ENCODE results near the gene PSD.

Gene PSD

DNA sequence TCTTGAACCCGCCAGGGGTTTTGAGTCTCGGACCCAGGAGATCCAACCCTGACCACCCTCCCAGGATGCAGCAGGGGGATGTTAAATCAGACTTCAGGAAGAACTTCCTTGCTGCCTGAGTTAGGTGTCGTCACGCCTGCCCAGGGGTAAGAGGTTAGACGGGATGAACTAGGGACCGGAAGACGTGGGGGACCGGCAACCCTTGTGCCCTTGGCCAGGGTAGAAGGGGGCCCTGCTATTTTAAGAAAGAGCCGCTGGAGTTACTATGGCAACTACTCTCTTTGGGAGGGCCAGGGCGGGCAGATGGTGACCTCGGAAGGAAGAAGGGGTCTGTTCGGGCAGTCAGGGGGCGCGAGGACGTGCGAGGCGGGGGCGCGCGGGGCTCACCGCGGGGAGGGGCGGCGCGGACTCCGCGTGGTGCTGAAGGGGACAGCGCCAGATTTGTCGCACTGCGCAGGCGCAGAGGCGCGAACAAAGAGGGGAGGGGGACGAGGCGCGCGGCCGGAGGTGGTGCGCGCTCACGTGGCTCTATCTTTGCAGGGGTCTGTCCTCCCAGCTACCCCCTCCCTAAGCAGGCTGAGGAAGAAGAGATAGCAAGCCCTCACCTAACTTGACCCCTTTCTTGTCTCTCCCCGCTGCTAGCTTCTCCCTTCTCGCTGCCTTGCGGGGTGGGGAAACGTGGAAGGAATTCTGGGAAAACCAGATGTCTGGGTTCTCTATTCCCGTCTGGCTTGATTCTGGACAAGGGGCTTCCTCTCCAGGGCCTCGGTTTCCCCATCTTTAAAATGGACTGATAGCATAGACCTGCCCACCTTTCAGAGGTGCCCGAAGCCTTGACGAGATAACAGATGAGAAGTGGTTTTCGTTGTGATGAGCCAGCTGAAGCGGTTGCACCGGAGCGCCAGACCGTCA is 940 bp upstream of the PSD start:
- no peak for DNase-seq (ENCODE audit: low read depth)

DNA sequence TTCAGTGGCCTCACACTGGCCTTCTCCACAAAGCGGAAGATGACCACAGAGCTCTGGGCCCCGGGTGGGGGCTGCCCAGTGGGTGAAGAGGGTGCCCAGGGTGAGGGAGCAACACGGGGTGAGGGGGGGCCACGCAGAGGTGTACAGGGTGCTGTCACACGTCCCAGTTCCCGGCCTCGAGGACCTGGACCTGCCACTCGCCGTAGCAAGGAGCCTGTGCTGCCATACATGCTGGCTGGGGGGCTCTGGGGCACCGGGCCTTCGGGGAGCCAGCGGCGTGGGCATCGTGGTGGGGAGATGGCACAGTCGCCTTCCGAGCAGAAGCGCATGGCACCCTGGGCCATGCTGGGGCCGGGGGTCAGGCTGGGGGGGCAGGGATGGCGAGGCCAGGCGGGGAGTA is 1.9 kb downstream of the PSD start:
- no peak for DNase-seq (ENCODE audit: low read depth)

DNA sequence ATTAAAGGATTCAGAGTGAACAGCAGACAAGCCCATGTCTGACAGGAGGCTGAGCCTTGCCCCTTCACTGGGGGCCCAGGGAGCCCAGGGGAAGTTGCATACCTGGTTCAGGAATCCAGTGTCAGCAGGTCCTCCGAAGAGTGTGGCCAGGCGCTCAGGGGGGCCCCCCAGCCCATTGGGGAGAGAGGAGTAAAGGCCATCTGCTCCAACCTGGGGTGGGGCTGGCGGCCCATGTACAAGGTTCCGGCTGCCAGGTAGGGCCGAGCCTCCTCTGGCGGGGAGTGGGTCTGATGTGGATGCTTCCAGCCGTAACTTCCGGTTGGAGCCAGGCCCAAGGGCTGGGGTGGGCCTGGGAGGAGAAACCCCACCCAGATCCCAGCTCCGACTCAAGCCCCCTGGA is 2.3 kb downstream of the PSD start:
- no peak for DNase-seq (ENCODE audit: low read depth)

DNA sequence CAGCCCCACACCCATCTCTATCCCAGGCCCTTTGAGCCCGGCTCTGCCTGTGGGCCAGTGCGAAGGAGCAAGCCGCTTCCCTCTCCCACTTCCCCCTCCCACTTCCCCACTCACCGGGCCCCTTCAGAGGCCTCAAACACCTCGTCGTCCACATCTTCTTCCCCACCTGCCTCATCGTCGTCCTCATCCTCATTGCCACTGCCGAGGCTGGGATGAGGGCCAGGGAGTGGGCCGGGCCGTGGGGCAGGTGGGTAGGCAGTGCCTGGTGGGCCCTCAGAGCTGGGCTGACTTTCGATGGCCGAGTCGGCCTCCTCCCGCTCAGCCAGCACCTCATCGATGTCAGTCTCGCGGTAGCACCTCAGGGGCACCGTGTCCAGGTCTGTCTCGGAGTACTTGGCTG is 3.8 kb downstream of the PSD start:
- DNase-seq (ENCODE audit: low read depth) = no peak

DNA sequence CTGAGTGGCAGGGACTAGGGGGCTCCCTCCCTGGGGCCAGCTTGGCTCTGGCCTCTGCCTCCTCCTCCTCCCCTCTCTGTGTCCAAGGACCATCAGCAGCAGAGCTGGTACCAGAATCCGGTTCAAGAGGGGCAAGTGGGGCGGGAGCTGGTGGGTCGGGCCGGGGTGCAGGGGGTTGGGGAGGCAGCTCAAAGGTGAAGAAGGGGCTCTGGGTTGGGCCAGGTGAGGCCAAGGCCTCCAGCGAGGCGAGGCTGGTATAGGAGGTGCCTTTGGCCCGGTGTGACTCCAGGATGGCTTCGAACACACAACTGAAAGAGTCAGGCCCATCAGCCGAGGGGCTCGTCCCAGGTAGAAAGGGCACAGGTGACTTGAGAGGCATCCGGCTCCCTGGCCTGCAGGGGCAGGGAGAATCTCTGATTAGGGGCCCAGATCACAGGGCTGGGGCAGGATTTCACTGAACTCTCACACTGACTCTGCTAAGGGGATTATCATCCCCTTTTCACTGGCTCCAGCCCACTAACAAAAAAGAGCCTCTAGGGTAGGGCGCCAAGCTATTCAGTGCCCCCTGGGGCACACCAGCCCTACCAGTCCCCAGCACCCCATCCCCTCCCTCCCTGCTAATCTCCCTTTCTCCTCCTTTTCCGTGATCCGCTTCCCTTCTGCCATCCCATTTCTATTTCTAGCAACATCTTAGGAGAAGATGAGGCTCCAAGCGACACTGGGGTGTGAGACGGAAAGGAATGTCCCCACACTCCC is 4.6 kb downstream of the PSD start:
- no peak for DNase-seq (ENCODE audit: low read depth)

DNA sequence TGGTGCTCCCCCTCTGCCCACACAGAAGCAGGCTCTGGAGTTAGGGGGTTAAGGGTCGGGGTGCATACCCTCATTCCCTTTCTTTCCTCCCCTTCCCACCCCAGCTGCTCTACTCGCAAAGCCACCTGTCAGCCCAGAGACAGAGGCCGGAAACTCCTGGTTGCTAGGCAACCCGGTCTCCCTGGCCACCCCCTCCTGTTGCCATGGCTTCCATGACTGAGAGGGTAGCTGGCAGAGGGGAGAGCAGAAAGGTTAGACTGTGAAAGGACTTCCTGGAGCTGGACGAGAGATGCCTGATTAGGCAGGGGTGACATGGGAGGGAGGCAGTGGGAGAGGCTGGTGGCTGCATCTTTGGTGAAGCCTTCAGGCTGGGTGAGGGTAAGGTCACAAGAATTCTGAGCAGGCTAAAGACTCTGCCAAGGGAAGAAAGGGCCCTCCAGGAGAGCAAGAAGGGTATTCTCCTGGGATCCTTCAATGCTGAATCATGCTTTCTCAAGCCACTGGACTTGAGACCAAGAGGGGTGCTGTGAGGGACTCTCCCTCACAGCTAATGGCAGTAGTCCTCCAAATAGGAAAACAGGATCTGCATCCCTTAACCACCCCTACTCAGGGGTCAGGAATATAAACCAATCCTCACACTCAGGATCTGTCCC is 5.4 kb downstream of the PSD start:
- no peak for DNase-seq (ENCODE audit: low read depth)

DNA sequence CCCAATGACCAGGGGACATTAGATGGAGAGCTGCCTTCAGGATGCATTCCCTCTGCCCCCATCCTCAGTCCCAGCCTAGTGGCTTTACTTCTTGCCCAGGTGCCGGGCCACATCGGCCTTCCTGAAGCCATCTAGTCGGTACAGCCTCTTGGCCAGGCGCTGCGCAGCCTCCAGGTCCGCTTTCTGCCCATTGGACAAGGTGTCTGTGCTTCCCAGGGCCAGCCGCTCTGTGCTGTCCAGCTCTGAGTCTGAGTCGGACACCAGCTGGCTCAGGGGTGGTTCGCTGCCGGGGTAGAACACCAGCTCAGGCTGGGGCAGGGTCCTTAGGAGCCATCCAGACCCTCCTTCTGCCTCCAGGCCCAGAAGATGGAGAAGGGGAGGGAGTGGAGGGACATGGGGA is 6.3 kb downstream of the PSD start:
- DNase-seq (ENCODE audit: low read depth) = no peak

DNA sequence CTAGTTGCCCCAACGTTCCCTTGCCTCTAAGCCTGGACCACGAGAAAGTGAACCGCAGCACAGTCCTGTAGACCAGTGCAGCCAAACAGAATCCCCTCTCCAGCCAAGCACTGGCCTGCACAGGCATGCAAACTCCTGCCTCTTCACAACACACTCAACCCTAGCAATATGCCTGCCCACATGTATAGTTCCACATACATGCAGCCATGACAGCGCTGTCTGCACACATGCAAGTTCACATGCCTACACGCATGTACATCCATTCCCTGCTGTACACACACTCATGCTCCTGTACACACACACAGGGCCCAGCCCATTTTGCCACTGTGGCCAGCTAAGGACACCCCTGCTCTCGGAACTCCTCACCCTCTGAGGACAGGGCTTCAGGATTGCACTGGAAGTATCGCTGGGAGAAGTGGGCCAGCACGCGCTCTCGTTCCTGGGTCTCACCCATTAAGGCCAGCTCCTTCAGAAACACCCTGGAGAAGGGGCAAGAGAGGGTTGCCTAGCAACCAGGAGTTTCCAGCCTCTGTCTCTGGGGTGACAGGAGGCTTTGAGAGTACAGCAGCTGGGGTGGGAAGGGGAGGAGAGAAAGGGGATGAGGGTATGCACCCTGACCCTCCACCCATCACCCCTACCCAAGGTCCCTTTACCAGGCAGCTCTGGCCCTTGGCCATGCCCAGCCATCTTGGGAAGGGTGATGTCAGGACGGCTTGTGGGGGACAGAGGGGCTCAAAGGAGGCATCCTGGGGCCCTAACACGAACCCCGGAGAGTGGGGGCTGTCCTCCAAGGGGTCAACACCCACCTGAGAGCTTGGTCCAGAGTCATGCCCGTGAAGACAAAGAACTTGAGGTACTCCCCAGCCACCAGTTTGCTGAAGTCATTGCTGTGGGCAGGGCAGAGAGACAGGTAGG is 7.0 kb downstream of the PSD start:
- DNase-seq (ENCODE audit: low read depth) = no peak

DNA sequence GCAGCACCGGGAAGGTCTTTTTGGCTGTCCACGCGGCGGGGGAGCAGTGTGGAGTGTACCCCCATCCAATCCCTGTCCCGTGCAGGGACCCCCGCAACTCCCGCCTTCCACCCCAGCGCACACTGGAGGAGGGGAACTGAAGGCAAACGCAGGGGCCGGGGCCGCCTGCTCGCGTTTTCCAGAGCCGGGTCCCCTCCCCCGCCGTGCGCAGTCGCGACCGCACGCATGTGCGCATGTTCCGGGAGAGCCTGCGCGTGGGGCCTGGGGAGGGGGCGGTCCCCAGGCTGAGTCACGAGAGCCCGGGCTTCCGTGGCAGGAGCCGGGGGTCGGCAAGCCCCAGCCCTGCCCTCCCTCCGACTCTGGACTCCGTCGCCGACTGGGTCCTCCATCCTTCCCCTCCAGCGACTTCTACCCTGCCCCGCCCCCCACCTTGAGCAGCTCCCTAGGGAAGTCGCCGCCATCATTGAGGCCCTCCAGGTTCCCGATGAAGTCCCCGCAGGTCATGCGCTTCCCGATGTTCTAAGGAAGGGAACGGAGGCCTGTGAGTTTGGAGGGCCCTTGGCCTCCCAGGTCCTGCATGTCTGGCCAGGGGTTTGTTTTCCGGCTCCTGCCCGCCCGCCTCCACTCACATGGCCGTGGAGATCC is 8.0 kb downstream of the PSD start:
- DNase-seq (ENCODE audit: low read depth) = no peak

DNA sequence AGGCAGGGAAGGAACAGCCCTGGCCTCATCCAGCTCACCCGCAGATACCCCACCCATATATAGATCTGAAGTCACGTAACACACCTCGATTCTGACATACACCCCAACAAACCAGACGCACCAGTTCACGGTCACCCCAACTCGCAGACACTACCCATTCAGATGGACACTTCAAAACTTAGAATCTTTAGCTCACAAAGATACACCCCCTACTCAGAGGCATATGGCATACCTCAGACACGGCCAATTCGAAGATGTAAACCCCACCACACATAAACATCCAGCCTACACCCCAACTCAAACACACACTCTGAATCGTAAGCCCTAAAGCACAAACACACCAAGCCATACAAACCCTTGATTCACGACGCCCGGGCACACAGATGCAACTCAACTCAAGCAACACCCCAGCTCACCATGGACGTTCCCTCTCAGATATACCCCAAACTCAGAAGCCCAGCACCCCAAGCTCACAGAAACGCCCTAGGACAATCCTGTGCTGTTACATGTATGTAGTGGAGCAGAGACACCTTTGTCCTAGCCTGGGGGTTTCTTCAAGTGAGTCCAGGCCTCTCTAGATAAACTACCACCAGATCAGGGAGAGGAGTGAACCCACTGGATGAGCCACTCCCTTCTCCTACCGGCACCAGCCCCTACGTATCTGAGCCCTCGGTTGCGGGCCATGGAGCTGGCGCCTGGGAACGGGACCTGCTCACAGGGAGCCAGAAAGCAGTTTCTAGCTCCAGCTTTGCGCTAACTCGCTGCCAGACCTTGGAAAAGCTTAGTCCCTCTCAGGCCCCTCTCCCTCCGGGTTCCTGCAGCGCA is 8.8 kb downstream of the PSD start:
- no peak for DNase-seq (ENCODE audit: low read depth)

DNA sequence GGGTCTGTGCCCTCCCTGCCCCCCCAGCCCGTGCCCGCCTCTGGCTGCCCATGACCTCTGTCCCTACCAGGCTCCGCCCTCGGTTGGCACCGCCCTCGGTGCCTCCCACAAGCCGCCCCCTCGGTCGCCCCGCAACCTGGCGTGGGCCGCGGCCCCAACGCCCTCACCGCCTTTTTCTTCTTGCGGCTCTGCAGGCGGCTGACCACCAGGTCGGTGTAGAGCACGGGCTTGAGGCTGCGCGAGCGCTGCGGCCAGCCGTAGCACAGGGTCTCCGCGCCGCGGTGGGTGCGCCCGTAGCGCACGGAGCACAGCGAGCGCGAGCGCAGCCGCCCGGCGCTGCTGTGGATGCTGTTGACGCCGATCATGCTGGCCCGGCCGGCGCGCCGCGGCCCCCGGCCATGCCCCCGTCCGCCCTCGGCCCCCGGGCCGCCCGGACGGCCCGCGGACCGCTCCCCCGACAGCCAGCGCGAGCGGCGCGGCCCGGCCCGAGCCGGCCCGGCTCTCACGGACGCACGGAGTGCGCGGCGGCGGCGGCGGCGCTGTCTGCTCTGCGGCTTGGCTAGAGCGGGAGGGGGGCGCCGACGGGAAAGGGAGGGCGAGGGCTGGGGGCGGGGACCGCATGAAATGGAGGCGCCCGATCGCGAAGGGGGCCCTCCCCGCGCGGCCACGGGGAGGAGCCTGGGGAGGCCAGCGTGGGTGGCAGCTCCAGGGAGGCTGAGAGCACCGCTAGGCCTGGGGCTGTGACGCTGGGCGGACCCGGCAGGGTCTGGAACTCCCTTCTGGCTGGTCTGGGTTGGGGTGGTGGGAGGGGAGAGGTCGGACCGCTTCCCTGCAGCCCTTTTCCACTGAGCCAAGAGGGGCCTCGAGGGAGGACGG is 9.6 kb downstream of the PSD start:
- no peak for DNase-seq (ENCODE audit: low read depth)

DNA sequence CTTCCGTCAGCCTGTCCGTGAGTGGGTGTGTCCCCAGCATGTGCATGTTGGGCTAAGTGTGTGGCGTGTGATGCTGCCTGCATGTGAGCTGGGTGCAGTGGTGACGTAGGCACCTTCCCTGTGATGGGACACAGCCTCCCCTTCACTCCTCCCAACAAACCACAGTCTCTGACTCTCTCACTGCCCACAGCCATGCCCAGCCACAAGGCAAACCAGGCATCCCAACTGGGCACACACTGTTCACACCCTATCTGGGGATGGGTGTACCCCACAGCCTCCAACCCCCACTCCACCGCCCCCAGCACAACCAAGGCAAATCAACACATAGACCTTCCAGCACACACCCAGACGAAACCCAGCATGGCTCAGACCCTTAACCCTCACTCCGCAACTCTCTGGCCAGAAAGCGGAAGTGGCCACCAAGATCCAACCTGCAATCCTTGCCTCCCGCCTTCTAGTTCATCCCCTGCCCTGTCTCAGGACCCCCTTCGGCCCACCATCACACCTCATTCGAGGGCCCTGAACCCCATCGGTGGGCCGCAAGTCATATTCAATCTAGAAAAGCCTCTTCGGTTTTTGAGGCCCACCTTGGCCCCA is 10.4 kb downstream of the PSD start:
- DNase-seq (ENCODE audit: low read depth) = no peak

DNA sequence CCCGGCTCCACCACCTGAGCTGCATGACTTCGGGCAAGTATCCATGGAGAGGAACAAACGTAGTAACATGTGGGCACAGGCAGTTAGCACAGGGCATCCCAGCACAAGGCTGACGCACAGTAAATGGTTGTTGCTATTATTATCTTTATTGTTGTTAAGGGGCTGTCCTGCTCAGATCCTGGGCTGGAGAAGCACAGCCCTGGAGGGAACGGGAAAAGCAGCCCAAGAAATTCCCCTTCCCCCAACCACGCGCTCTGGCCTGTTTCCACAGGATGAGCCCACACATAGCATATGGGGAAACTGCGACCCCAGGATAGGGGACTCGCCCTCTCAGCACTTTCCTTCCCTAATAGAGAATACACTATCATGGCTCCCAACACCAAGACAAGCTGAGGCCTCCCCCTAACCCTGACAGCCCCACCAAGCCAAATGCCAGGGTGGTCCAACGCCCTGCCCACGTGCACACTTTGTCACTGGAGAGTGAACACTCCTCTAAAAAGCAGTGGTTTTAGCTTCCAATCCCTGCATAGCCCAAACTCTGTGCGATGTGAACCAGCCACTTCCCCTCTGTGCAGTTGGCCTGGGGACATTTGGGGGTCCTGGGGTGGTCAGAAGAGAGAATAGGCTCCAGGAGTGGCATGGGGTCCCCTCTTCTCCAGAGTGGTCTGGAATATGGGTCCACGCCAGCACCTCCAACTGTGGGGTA is 11.0 kb downstream of the PSD start:
- no peak for DNase-seq (ENCODE audit: low read depth)

DNA sequence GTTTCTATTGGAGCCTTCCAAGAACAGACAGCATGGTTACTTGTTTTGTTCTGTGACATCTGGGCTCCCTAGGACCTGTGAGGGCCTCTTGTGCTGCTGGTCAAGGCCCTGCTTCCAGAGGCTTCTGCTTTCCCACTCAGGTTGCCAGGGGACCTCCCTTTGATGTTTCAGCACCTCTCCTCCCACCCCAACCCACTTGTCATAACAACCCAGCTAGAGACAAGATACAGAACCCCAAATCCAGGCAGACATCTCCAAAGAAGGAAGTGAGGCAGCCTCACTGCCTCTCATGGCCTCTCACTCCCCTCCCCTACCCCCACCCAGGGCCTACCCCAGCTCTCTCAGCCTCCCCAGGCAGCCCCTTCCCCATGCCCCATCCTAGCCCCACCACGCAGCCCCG is 11.8 kb downstream of the PSD start:
- DNase-seq (ENCODE audit: low read depth) = no peak

DNA sequence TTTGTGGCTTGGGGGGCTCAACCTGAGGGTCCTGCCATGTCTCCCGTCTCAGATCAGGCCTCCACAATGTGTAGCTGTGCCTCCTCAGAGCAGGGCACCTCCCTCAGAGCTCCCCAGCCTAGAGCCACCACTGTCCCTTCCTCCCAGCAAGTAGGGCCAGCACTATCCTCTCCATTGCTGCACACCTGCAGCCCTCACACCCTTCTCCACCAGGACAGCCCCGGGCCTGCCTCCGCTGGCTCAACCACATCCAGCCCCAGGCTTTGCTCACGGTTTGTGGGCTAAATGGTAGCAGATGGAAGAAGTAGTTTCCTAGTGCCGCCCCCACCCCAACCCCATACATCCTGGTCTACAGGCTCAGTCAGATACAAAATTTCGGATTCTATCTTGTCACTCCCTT is 13.0 kb downstream of the PSD start:
- no peak for DNase-seq (ENCODE audit: low read depth)

DNA sequence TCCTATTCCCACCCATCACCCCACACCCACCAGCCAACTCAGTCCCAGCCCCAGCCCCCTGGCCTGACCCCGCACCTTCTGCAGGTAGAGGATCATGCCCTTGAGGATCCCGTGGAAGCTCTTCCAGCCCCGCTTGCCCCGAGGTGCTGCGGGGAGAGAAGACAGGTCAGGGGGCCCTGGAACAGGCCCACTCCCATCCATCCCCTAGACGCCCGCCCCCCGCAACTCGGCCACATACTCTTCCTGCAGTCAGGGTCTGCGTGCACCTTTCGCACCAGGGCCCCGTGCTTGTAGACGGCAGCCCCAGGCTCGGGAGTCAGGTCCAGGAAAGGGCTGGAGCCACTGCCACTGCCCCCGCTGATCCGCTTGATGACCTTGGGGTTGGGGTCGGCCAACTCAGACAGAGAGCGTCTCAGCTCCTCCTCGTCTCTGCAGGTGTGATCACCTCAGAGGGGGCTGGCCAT is 13.4 kb downstream of the PSD start:
- DNase-seq (ENCODE audit: low read depth) = no peak

DNA sequence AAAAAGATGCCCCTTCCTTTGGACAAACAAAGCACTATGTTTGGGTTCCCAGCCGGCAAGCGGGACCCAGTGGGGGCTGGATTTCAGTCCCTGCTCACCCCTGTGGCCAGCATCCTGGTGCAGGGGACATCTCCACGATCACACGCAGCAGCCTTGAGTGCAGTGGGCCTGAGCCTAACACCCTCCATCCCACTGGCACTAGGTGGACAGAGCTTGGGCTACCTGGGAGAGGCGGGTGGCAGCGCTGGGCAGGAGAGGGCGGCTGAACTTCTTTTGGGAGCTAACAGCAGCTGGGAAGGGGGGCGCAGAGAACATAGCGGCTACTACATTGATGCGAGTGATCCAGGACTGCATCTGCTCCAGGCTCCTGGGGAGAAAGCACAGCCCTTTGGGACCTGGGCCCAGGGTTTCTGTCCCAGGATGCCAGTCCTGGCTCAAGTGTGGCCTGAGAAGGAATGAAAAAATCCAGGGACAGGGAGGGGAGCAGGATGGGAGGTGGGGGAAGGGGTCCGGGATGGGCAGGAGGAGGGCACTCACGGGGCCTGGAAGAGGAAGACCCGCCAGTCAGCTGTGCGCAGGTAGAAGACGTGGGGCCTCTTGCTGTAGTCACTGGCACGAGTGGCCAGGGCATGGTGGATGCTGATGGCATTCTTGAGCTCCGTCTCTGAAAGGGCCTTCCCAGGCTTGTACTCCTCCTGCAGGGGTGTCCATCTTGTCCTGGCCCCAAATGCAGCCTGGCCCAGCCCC is 14.1 kb downstream of the PSD start:
- no peak for DNase-seq (ENCODE audit: low read depth)

DNA sequence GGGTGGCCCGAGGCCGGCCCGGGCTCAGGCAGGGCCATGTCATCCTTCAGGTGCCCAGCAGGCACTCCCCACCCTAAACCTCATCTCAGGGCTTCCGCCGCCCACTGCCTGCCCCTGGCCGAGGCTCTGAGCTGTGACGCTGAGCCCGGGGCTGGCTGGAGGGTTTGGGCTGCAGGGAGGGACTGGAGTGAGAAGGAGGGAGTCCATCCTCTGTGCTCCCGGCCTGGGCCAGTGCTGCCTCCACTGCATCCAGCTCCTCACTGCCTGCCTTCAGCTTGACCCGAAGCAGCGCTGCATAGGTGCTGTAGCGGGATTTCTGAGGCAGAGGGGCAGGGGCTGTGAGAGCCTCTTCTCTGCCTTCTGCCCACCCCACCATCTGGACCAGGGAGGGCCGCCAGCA is 15.5 kb downstream of the PSD start:
- no peak for DNase-seq (ENCODE audit: low read depth)

All from stromal cell of bone marrow (primary cell).